Ishikawa (cell line): Measurements from ENCODE around the gene MICAL3.

Source experiments
- CEBPB ChIP-seq: IDR thresholded peaks from 2 replicates; pipeline ENCODE4 v1.6.1; 2012
- CREB1 ChIP-seq: IDR thresholded peaks from 2 replicates; pipeline ENCODE4 v1.6.1; 2012; ENCODE audit warnings: low read depth
- EGR1 ChIP-seq: IDR thresholded peaks from 2 replicates; pipeline ENCODE4 v1.6.1; 2012
- EP300 ChIP-seq: IDR thresholded peaks from 2 replicates; pipeline ENCODE4 v1.6.1; 2012; ENCODE audit warnings: borderline replicate concordance
- FOXM1 ChIP-seq: IDR thresholded peaks from 2 replicates; pipeline ENCODE4 v1.6.1; 2012; ENCODE audit warnings: low read depth, borderline replicate concordance
- NFIC ChIP-seq: IDR thresholded peaks from 2 replicates; pipeline ENCODE4 v1.6.1; 2012
- RAD21 ChIP-seq: IDR thresholded peaks from 2 replicates; pipeline ENCODE4 v1.6.1; 2012; ENCODE audit warnings: low read depth
- TAF1 ChIP-seq: IDR thresholded peaks from 2 replicates; pipeline ENCODE4 v1.6.1; 2012; ENCODE audit warnings: low read depth, mild to moderate bottlenecking
- TCF12 ChIP-seq: IDR thresholded peaks from 2 replicates; pipeline ENCODE4 v1.6.1; 2012; ENCODE audit warnings: low read depth
- TEAD4 ChIP-seq: IDR thresholded peaks from 2 replicates; pipeline ENCODE4 v1.6.1; 2012
- YY1 ChIP-seq: IDR thresholded peaks from 2 replicates; pipeline ENCODE4 v1.6.1; 2012; ENCODE audit warnings: low read depth
- ZBTB7A ChIP-seq: IDR thresholded peaks from 2 replicates; pipeline ENCODE4 v1.6.1; 2012; ENCODE audit warnings: low read depth
- TF ChIP-seq, protein P1 (sequence below): IDR thresholded peaks from 2 replicates; pipeline ENCODE4 v1.6.1; 2012
- TF ChIP-seq, protein P2 (sequence below): IDR thresholded peaks from 2 replicates; pipeline ENCODE4 v1.6.1; 2012; ENCODE audit warnings: low read depth, mild to moderate bottlenecking
- TF ChIP-seq, protein P3 (sequence below): IDR thresholded peaks from 2 replicates; pipeline ENCODE4 v1.6.1; 2012

Gene MICAL3

DNA sequence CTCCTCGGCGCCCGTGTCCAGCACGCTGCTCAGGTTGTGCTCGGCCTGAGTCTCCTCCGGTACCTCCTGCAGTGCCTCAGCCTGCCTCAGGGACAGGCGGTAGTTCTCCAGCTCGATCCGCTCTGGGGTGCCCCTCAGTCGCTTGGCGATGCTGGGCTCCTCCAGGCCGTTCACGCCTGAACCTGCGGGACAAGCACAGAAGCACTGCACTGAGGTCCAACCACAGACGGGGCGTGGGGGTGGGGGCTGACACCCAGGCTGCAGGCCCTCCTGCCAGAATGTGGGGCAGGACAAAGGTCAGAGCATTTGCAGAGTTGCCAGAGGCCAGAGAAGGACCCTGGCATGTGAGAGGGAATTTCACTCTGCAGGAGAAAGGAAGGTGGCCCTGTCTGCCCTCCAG is 182.5 kb downstream of the MICAL3 start:
- TF ChIP-seq YY1 (no peak), NFIC (no peak), TAF1 (no peak)
- TF ChIP-seq, protein P1, sequence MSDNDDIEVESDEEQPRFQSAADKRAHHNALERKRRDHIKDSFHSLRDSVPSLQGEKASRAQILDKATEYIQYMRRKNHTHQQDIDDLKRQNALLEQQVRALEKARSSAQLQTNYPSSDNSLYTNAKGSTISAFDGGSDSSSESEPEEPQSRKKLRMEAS, result no peak

DNA sequence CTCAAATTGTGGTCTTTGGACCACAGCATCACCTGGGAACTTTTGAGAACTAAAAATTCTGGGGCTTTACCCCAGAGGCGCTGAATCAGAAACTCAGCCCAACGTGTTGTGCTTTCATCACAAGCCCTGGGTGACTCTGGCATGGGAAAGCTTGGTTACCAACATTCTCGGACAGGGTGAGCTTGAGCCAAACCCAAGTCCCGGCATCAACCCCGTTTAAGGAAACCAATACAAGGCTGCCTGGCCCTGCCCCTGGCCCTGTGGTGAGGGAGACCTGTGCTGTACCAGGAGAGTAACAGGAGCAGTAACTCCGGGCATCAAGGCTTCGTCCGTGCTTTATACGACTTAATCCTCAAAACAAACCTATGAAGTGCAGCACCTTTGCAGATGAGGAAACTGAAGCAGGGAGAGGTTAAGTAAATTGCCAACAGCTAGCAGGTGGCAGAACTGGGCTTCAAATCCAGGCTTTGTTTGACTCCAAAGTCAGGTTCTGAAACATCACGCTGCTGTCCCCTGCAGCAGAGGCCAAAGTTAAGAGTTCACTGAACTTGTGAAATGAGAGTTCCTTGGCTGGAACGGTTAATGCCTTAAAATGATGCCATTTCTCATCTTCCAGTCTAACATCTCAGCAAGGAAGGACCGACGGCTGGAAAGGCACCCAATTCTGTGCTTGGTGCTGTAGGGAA is 186.0 kb downstream of the MICAL3 start:
- no peak for TF ChIP-seq EGR1
- no peak for TF ChIP-seq YY1
- no peak for TF ChIP-seq EP300
- no peak for TF ChIP-seq ZBTB7A
- TF ChIP-seq NFIC, result no peak
- TF ChIP-seq, protein P2, sequence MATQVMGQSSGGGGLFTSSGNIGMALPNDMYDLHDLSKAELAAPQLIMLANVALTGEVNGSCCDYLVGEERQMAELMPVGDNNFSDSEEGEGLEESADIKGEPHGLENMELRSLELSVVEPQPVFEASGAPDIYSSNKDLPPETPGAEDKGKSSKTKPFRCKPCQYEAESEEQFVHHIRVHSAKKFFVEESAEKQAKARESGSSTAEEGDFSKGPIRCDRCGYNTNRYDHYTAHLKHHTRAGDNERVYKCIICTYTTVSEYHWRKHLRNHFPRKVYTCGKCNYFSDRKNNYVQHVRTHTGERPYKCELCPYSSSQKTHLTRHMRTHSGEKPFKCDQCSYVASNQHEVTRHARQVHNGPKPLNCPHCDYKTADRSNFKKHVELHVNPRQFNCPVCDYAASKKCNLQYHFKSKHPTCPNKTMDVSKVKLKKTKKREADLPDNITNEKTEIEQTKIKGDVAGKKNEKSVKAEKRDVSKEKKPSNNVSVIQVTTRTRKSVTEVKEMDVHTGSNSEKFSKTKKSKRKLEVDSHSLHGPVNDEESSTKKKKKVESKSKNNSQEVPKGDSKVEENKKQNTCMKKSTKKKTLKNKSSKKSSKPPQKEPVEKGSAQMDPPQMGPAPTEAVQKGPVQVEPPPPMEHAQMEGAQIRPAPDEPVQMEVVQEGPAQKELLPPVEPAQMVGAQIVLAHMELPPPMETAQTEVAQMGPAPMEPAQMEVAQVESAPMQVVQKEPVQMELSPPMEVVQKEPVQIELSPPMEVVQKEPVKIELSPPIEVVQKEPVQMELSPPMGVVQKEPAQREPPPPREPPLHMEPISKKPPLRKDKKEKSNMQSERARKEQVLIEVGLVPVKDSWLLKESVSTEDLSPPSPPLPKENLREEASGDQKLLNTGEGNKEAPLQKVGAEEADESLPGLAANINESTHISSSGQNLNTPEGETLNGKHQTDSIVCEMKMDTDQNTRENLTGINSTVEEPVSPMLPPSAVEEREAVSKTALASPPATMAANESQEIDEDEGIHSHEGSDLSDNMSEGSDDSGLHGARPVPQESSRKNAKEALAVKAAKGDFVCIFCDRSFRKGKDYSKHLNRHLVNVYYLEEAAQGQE, result no peak
- TF ChIP-seq TCF12, result no peak
- TF ChIP-seq, protein P3, sequence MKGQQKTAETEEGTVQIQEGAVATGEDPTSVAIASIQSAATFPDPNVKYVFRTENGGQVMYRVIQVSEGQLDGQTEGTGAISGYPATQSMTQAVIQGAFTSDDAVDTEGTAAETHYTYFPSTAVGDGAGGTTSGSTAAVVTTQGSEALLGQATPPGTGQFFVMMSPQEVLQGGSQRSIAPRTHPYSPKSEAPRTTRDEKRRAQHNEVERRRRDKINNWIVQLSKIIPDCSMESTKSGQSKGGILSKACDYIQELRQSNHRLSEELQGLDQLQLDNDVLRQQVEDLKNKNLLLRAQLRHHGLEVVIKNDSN, result no peak
- no peak for TF ChIP-seq TEAD4
- TF ChIP-seq CEBPB, result no peak
- TF ChIP-seq FOXM1, result no peak
- no peak for TF ChIP-seq RAD21
- no peak for TF ChIP-seq CREB1
- TF ChIP-seq, protein P1, result no peak
- TF ChIP-seq TAF1, result no peak

DNA sequence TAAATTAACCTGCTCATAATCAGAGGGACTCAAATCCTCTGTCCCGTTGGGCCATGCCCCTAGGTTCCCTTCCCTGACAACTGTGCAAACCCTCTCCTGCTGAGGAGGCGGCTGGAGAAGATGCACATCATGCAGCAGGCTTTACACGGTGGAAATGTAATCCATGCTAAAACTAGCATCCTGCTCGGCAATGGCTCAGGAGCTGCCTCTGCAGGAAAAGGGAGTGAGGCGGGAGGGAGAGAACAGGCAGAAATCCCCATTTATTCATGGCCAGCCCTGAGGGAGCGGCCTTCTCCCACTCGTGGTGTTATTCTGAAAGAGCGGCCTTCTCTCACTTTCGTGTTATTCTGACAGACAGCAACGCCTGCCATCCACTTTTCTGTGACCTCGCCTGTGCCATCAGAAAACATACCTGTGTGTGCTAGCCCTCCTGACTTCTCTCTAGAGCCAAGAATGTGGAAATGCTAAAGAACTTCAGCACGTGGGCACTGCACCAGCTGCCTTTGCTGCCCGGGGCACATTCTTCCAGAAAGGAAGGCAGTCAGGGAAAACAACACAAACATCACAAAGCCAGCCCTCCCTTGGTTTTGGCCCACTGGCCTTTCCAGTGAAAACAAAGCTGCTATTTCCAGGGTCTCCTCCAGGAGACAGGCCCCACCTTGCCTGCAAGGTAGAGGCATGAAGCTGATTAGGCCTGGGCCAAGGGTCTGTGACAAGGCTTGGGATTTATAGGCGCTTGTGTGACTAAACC is 187.2 kb downstream of the MICAL3 start:
- TF ChIP-seq CREB1 (no peak), TAF1 (no peak), EGR1 (no peak), NFIC (no peak), RAD21 (no peak), TCF12 (no peak), CEBPB (no peak)

DNA sequence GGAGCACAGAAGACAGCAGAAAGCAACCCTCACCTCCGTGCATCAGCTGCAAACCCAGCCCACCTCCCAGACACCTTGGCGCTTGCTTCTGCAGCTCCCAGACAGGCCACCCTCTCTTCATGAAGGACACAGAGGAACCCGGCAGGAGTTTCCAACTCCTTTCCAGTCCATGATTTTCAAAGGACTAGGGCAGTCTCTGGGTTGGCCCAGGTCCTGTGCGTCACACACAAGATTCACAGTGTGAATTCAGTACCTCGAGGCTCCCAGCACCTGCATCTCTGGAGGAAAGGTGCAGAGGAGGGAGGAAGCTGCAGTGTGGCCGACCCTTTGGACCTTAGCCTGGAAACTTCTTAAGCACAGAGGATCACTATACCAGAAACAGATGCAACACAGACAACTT is 189.1 kb downstream of the MICAL3 start:
- TF ChIP-seq EGR1 (no peak), EP300 (no peak), TCF12 (no peak), RAD21 (no peak), YY1 (no peak), TEAD4 (no peak), FOXM1 (no peak), CEBPB (no peak), CREB1 (no peak), NFIC (no peak)
- TF ChIP-seq, protein P3, result no peak

DNA sequence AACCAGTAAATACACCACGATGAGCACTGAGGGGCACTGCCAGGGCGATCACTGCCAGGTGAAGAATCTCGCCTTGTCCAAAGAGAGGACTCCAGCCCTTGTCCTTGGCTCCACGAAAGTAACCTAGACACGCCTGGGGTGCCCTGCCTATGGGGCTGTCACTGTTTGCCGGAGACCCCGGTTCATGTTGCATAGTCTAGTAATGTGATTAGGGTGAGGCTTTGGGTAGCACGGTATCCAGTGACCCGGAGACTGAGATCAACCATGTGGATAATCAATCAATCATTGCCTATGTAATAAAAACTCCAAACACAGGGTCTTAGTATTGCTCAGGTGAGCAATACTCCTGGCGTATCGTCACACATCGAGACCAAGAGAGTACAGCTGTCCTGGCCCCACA is 190.9 kb downstream of the MICAL3 start:
- no peak for TF ChIP-seq YY1
- TF ChIP-seq NFIC, result no peak
- TF ChIP-seq, protein P1, result no peak
- TF ChIP-seq, protein P3, result no peak
- no peak for TF ChIP-seq CREB1
- no peak for TF ChIP-seq CEBPB
- TF ChIP-seq FOXM1, result no peak
- no peak for TF ChIP-seq ZBTB7A
- TF ChIP-seq, protein P2, result no peak
- TF ChIP-seq TEAD4, result no peak
- TF ChIP-seq EGR1, result no peak
- TF ChIP-seq EP300, result no peak
- no peak for TF ChIP-seq TCF12
- TF ChIP-seq RAD21, result no peak
- TF ChIP-seq TAF1, result no peak
